Erythroblast (primary cell): ENCODE data around the gene OPCML.

ENCODE experiments used
- GATA1 ChIP-seq: IDR thresholded peaks from 2 replicates; pipeline ENCODE4 v1.6.1; 2011; ENCODE audit warnings: low read depth, mild to moderate bottlenecking, control low read depth, low read length, moderate library complexity
- POLR2A ChIP-seq: IDR thresholded peaks from 2 replicates; pipeline ENCODE4 v1.6.1; 2011; ENCODE audit warnings: mild to moderate bottlenecking, low read length

GRCh38 chr11:133219543-133219942 is 312.8 kb downstream of the OPCML start:
- no peak for TF ChIP-seq POLR2A
- no peak for TF ChIP-seq GATA1
